ENCODE data around the gene RNF25. TPM values are rescaled to one million over a fixed set of nuclear protein-coding genes. Genes with fewer than 3 reads are reported as not detected.
A peak's percentile ranks its signal among the peaks of the same experiment; 100 is the strongest.

The RNF25 gene
- 21.5 TPM for total RNA-seq
- long read RNA-seq, transcript RNF25-201 (10 exons, 1,914 nt) = major isoform, 21 of 28 reads
- long read RNA-seq, partial matches to known transcripts = 4 of 28 reads
- long read RNA-seq, other reads (novel, unspliced or antisense) = 3 of 28 reads

DNA sequence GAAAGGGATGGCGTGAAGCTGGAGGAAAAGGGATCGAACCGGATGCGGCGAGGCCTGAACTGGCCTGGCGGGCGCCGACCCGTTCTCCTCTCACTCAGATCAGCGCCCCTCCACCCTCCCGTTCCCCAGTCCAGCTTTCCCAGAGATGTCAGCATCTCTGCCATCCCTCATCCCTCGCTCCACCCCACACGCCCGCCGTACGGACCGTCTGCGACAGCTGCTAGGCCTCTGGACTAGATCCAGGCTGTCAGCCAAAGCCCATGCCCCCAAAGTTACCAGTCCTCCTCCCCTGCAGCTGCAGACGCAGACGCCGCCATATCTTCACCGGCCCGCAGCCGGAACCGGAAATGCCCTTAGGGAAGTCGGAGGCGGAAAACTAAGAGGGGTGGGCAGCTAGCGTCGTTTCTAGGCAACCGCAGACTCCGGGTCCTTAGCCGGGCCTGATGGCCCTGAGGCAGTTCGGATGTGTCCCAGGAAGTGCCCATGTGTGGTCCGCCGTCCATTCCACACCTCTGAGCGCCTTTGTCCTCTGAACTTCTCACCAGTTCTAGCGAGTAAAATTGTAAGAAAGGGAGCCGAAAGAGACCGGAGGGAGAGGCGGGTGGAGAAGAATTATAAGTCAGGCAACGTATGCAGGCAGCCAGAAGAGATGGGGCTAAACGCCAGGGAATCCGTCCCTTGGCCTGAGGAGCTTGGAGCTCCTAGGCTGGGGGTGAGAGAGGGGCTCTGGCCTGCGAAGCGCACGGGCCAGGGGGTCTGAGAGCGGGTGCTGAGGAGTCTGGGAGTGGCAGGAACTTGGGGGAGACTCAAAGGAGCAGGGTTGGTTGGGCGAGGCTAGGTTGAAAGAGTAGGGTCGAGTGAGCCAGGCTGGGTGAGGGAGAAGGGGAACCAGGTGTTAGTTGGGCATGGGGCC, at the start of gene RNF25, which contains the start of gene STK36:
Gene RNF25 (minus strand): TSS at position 349 of the 913 bp plus-strand sequence. CDS start 32 bp downstream, at position 317.
Gene STK36 (plus strand): TSS at position 433 of the 913 bp plus-strand sequence. CDS start 744 bp downstream, outside the sequence.
- no peaks in the 10 kb centered on the region for H3K9me3 ChIP-seq
- H3K27ac ChIP-seq = peak within 1 kb of the TSS; percentile 76
- TF ChIP-seq, protein P1, sequence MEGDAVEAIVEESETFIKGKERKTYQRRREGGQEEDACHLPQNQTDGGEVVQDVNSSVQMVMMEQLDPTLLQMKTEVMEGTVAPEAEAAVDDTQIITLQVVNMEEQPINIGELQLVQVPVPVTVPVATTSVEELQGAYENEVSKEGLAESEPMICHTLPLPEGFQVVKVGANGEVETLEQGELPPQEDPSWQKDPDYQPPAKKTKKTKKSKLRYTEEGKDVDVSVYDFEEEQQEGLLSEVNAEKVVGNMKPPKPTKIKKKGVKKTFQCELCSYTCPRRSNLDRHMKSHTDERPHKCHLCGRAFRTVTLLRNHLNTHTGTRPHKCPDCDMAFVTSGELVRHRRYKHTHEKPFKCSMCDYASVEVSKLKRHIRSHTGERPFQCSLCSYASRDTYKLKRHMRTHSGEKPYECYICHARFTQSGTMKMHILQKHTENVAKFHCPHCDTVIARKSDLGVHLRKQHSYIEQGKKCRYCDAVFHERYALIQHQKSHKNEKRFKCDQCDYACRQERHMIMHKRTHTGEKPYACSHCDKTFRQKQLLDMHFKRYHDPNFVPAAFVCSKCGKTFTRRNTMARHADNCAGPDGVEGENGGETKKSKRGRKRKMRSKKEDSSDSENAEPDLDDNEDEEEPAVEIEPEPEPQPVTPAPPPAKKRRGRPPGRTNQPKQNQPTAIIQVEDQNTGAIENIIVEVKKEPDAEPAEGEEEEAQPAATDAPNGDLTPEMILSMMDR (IDR thresholded peaks at IDR 0.05) = no peak
- DNase-seq (peak; percentile 90), ATAC-seq (peak; percentile 96 to 99)
- intact Hi-C loops (cut with DNase I) = no loop called here
- H3K4me1 ChIP-seq = peaks cover 15% of the 10 kb centered on the region
- peak within 1 kb of the TSS; percentile 94 for H3K4me3 ChIP-seq
- peaks cover 30% of the 10 kb centered on the region for H3K36me3 ChIP-seq
- H3K27me3 ChIP-seq (ENCODE audit: low read depth) = no peaks in the 10 kb centered on the region

DNA sequence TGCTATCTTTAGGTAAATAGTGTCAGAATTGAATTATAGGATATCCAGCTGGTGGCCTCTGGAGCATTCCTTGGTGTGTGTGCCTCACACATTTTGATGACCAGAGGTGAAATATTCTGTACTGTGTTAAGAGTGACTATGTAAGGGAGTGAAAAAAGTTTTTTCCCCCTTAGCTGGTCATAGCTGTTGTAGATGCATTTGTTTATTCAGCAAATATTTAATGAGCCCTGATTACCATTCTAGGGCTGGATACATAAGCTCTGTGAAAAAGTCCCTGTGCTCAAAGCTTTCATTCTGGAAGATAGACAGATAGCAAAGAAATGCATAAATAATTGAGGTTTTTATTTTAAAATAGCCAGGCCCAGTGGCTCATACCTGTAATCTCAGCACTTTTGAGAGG, 49.7 kb upstream of the RNF25 start:
- TF ChIP-seq, protein P1 (IDR thresholded peaks at IDR 0.05) = no peak
- H3K4me1 ChIP-seq = peaks cover 16% of the 10 kb centered on the region
- no peak overlapping the region for H3K27ac ChIP-seq
- H3K36me3 ChIP-seq = no peaks in the 10 kb centered on the region
- ATAC-seq (no peak), DNase-seq (no peak)
- H3K27me3 ChIP-seq (ENCODE audit: low read depth) = no peaks in the 10 kb centered on the region
- intact Hi-C loops (cut with DNase I) = no loop called here
- H3K9me3 ChIP-seq = peaks cover 10% of the 10 kb centered on the region
- H3K4me3 ChIP-seq = no peak overlapping the region

DNA sequence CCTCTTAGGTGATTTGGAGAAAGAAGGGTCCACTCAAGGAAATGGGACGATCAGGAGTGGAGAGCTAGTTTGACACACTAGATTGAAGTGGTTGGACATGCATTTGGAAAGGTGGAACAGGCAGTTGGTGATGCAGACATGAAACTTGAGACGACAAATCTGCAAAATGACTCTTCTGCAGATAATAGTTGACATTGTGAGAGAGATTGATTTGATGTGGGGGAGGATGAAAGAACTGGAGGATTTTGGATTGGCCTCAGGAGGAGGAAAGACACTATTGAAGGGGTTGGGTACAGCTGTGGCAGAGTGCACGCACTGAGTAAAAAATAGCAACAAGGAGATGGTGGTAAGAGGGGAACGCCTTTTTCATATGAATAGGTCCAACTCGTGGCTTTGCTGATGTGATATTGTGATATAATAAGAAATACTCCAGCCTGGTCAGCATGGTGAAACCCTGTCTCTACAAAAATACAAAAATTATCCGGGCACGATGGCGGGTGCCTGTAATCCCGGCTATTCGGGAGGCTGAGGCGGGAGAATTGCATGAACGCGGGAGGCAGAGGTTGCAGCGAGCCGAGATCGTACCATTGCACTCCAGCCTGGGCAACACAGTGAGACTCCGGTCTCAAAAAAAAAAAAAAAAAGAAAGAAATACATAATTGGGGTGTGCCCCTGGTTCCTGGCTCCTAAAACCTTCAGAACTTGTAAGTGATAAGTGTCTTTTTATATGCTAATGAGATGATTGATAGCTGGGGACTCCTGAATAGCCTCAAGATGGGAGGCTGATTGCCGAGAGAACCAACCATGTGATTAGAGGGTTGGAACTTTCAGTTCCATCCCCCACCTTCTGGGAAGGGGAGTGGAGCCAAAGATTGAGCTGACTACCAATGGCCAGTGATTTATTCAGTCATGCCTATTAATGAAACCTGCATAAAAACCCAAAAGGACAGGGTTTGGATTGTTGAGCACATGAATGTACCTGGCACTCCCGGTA, 48.5 kb upstream of the RNF25 start:
- no peak overlapping the region for H3K4me3 ChIP-seq
- TF ChIP-seq, protein P1 (IDR thresholded peaks at IDR 0.05) = no peak
- intact Hi-C loops (cut with DNase I) = no loop called here
- no peak overlapping the region for H3K27ac ChIP-seq
- H3K27me3 ChIP-seq (ENCODE audit: low read depth) = no peaks in the 10 kb centered on the region
- DNase-seq (no peak), ATAC-seq (no peak)
- H3K9me3 ChIP-seq = no peaks in the 10 kb centered on the region
- peaks cover 9% of the 10 kb centered on the region for H3K36me3 ChIP-seq
- peaks cover 18% of the 10 kb centered on the region for H3K4me1 ChIP-seq

GRCh38 chr2:218719457-218719856, 47.7 kb upstream of the RNF25 start:
- intact Hi-C loops (cut with DNase I) = loop anchor here (10.0 kb wide), 1 partner anchor 125 kb away; no protein-coding TSS in a partner anchor
- peaks cover 18% of the 10 kb centered on the region for H3K4me1 ChIP-seq
- TF ChIP-seq, protein P1 (IDR thresholded peaks at IDR 0.05) = no peak
- no peak overlapping the region for H3K27ac ChIP-seq
- no peak for ATAC-seq
- no peak for DNase-seq
- H3K36me3 ChIP-seq = peaks cover 9% of the 10 kb centered on the region
- H3K27me3 ChIP-seq (ENCODE audit: low read depth) = no peaks in the 10 kb centered on the region
- H3K4me3 ChIP-seq = no peak overlapping the region
- no peaks in the 10 kb centered on the region for H3K9me3 ChIP-seq

GRCh38 chr2:218718058-218718457, 46.3 kb upstream of the RNF25 start:
- no peak overlapping the region for H3K27ac ChIP-seq
- intact Hi-C loops (cut with DNase I) = loop anchor here (10.0 kb wide), 1 partner anchor 127 kb away; no protein-coding TSS in a partner anchor
- H3K27me3 ChIP-seq (ENCODE audit: low read depth) = no peaks in the 10 kb centered on the region
- no peaks in the 10 kb centered on the region for H3K9me3 ChIP-seq
- TF ChIP-seq, protein P1 (IDR thresholded peaks at IDR 0.05) = no peak
- no peak for DNase-seq
- no peak overlapping the region for H3K4me3 ChIP-seq
- H3K36me3 ChIP-seq = peaks cover 9% of the 10 kb centered on the region
- peaks cover 14% of the 10 kb centered on the region for H3K4me1 ChIP-seq
- ATAC-seq = no peak

Measured in lower lobe of right lung (tissue), 2 donors.